ENCODE results near the gene CERS4.

CERS4 gene

GRCh38 chr19:8241646-8242045, 32.5 kb downstream of the CERS4 start:
- no peak overlapping the region for H3K9ac ChIP-seq (ENCODE audit: low read length)
- H3K27ac ChIP-seq (ENCODE audit: low read depth, low read length) = no peak overlapping the region

GRCh38 chr19:8242211-8242821, 33.1 kb downstream of the CERS4 start:
- Histone ChIP-seq H3K36me3 (ENCODE audit: low read length) (peaks cover 4% of the 10 kb centered on the region; the same call in 1 of the 2 replicates), H3K4me3 (ENCODE audit: insufficient read depth, low read length, poor library complexity, severe bottlenecking) (no peak overlapping the region), H3K4me2 (ENCODE audit: low read depth, low read length, poor library complexity, severe bottlenecking) (no peak overlapping the region), H3K27me3 (ENCODE audit: low read length) (no peaks in the 10 kb centered on the region), H3F3A (ENCODE audit: insufficient read depth) (no peaks in the 10 kb centered on the region), H3K27ac (ENCODE audit: low read depth, low read length) (no peak overlapping the region), H3K9me2 (replicated peaks; ENCODE audit: insufficient read depth, low read length) (no peaks in the 10 kb centered on the region), H2AFZ (ENCODE audit: low read depth, low read length, severe bottlenecking) (no peak overlapping the region), H3K9me3 (ENCODE audit: insufficient read depth, low read length) (no peaks in the 10 kb centered on the region), H4K20me1 (ENCODE audit: low read depth, low read length) (no peaks in the 10 kb centered on the region), H3K79me2 (ENCODE audit: insufficient read depth, low read length) (no peaks in the 10 kb centered on the region), H3K9ac (ENCODE audit: low read length) (no peak overlapping the region)
- TF ChIP-seq EZH2phosphoT487 (conservative IDR thresholded peaks at IDR 0.05; ENCODE audit: low read length) (no peak), CTCF (IDR thresholded peaks at IDR 0.05; ENCODE audit: insufficient read depth, low read length, poor library complexity, severe bottlenecking) (no peak)

More at GRCh38 chr19:8241646-8242045, 32.5 kb downstream of the CERS4 start:
- no peaks in the 10 kb centered on the region for H3K27me3 ChIP-seq (ENCODE audit: low read length)
- H4K20me1 ChIP-seq (ENCODE audit: low read depth, low read length) = no peaks in the 10 kb centered on the region
- H3K9me2 ChIP-seq (replicated peaks; ENCODE audit: insufficient read depth, low read length) = no peaks in the 10 kb centered on the region
- H3F3A ChIP-seq (ENCODE audit: insufficient read depth) = no peaks in the 10 kb centered on the region
- no peaks in the 10 kb centered on the region for H3K79me2 ChIP-seq (ENCODE audit: insufficient read depth, low read length)
- H2AFZ ChIP-seq (ENCODE audit: low read depth, low read length, severe bottlenecking) = no peak overlapping the region
- no peak for TF ChIP-seq CTCF (IDR thresholded peaks at IDR 0.05; ENCODE audit: insufficient read depth, low read length, poor library complexity, severe bottlenecking)
- TF ChIP-seq EZH2phosphoT487 (conservative IDR thresholded peaks at IDR 0.05; ENCODE audit: low read length) = no peak
- H3K4me2 ChIP-seq (ENCODE audit: low read depth, low read length, poor library complexity, severe bottlenecking) = no peak overlapping the region
- H3K9me3 ChIP-seq (ENCODE audit: insufficient read depth, low read length) = no peaks in the 10 kb centered on the region
- H3K4me3 ChIP-seq (ENCODE audit: insufficient read depth, low read length, poor library complexity, severe bottlenecking) = no peak overlapping the region
- peaks cover 4% of the 10 kb centered on the region; the same call in 1 of the 2 replicates for H3K36me3 ChIP-seq (ENCODE audit: low read length)

- no peak overlapping the region for H3K9ac ChIP-seq (ENCODE audit: low read length)
- no peak overlapping the region for H2AFZ ChIP-seq (ENCODE audit: low read depth, low read length, severe bottlenecking)
- H3K79me2 ChIP-seq (ENCODE audit: insufficient read depth, low read length) = no peaks in the 10 kb centered on the region
- no peaks in the 10 kb centered on the region for H3K9me2 ChIP-seq (replicated peaks; ENCODE audit: insufficient read depth, low read length)
- H4K20me1 ChIP-seq (ENCODE audit: low read depth, low read length) = no peaks in the 10 kb centered on the region
- no peak overlapping the region for H3K4me2 ChIP-seq (ENCODE audit: low read depth, low read length, poor library complexity, severe bottlenecking)
- no peaks in the 10 kb centered on the region for H3K9me3 ChIP-seq (ENCODE audit: insufficient read depth, low read length)
- H3F3A ChIP-seq (ENCODE audit: insufficient read depth) = no peaks in the 10 kb centered on the region
- no peak for TF ChIP-seq CTCF (IDR thresholded peaks at IDR 0.05; ENCODE audit: insufficient read depth, low read length, poor library complexity, severe bottlenecking)
- no peak for TF ChIP-seq EZH2phosphoT487 (conservative IDR thresholded peaks at IDR 0.05; ENCODE audit: low read length)
- no peaks in the 10 kb centered on the region for H3K27me3 ChIP-seq (ENCODE audit: low read length)
- no peak overlapping the region for H3K27ac ChIP-seq (ENCODE audit: low read depth, low read length)
- no peak overlapping the region for H3K4me3 ChIP-seq (ENCODE audit: insufficient read depth, low read length, poor library complexity, severe bottlenecking)
- H3K36me3 ChIP-seq (ENCODE audit: low read length) = peaks cover 4% of the 10 kb centered on the region; the same call in 1 of the 2 replicates
These were observed 34.0 kb downstream of the CERS4 start for GRCh38 chr19:8243146-8243545.

Data from SU-DHL-6 (cell line).